IPS-18a (cell line): ENCODE data around the gene GAS7.

Experiments
- H3K27ac ChIP-seq: one replicate; pipeline ENCODE4 v1.5.1; 2013; ENCODE audit warnings: low read length
- H3K27me3 ChIP-seq: one replicate; pipeline ENCODE4 v1.6.1; 2013; ENCODE audit warnings: mild to moderate bottlenecking, low read length; ENCODE audit not compliant: control insufficient read depth, insufficient read depth
- H3K36me3 ChIP-seq: one replicate; pipeline ENCODE4 v1.6.1; 2013; ENCODE audit warnings: low read depth, low read length; ENCODE audit not compliant: control insufficient read depth
- H3K4me1 ChIP-seq: one replicate; pipeline ENCODE4 v1.6.1; 2013; ENCODE audit warnings: low read depth, low read length; ENCODE audit not compliant: control insufficient read depth
- H3K4me3 ChIP-seq: one replicate; pipeline ENCODE4 v1.5.1; 2013; ENCODE audit warnings: low read length
- H3K9ac ChIP-seq: one replicate; pipeline ENCODE4 v1.6.1; 2013; ENCODE audit warnings: mild to moderate bottlenecking, low read length, moderate library complexity
- H3K9me3 ChIP-seq: one replicate; pipeline ENCODE4 v1.6.1; 2013; ENCODE audit warnings: low read depth, low read length; ENCODE audit not compliant: control insufficient read depth

GAS7 gene

GRCh38 chr17:9948928-9949327 lies 249.5 kb downstream of the GAS7 start:
- H3K27me3 ChIP-seq: no peaks in the 10 kb centered on the region
- no peak overlapping the region for H3K27ac ChIP-seq
- H3K4me1 ChIP-seq: no peaks in the 10 kb centered on the region
- H3K36me3 ChIP-seq: no peaks in the 10 kb centered on the region
- no peak overlapping the region for H3K9ac ChIP-seq
- no peak overlapping the region for H3K4me3 ChIP-seq
- no peaks in the 10 kb centered on the region for H3K9me3 ChIP-seq

- Histone ChIP-seq H3K36me3 (no peaks in the 10 kb centered on the region), H3K27me3 (no peaks in the 10 kb centered on the region), H3K9me3 (no peaks in the 10 kb centered on the region), H3K27ac (no peak overlapping the region), H3K4me1 (no peaks in the 10 kb centered on the region), H3K4me3 (no peak overlapping the region), H3K9ac (no peak overlapping the region)
Measured at GRCh38 chr17:9944704-9945103, 253.7 kb downstream of the GAS7 start.

- Histone ChIP-seq H3K27me3 (no peaks in the 10 kb centered on the region), H3K9ac (no peak overlapping the region), H3K9me3 (no peaks in the 10 kb centered on the region), H3K27ac (no peak overlapping the region), H3K36me3 (no peaks in the 10 kb centered on the region), H3K4me1 (no peaks in the 10 kb centered on the region), H3K4me3 (no peak overlapping the region)
Measured at GRCh38 chr17:9943343-9943742, 255.1 kb downstream of the GAS7 start.

GRCh38 chr17:9942885-9943284 lies 255.5 kb downstream of the GAS7 start:
- Histone ChIP-seq H3K9me3 (no peaks in the 10 kb centered on the region), H3K27me3 (no peaks in the 10 kb centered on the region), H3K4me3 (no peak overlapping the region), H3K9ac (no peak overlapping the region), H3K27ac (no peak overlapping the region), H3K4me1 (no peaks in the 10 kb centered on the region), H3K36me3 (no peaks in the 10 kb centered on the region)

- Histone ChIP-seq H3K4me3 (no peak overlapping the region), H3K27me3 (no peaks in the 10 kb centered on the region), H3K4me1 (no peaks in the 10 kb centered on the region), H3K27ac (no peak overlapping the region), H3K9me3 (no peaks in the 10 kb centered on the region), H3K36me3 (no peaks in the 10 kb centered on the region), H3K9ac (no peak overlapping the region)
Measured at GRCh38 chr17:9941305-9941704, 257.1 kb downstream of the GAS7 start.

GRCh38 chr17:9940841-9941240 lies 257.6 kb downstream of the GAS7 start:
- Histone ChIP-seq H3K4me3 (no peak overlapping the region), H3K9me3 (no peaks in the 10 kb centered on the region), H3K36me3 (no peaks in the 10 kb centered on the region), H3K4me1 (no peaks in the 10 kb centered on the region), H3K27ac (no peak overlapping the region), H3K9ac (no peak overlapping the region), H3K27me3 (no peaks in the 10 kb centered on the region)

GRCh38 chr17:9938764-9939163 lies 259.6 kb downstream of the GAS7 start:
- Histone ChIP-seq H3K4me3 (no peak overlapping the region), H3K9me3 (no peaks in the 10 kb centered on the region), H3K36me3 (no peaks in the 10 kb centered on the region), H3K9ac (no peak overlapping the region), H3K27me3 (no peaks in the 10 kb centered on the region), H3K27ac (no peak overlapping the region), H3K4me1 (no peaks in the 10 kb centered on the region)

GRCh38 chr17:9937901-9938300 lies 260.5 kb downstream of the GAS7 start:
- no peak overlapping the region for H3K9ac ChIP-seq
- no peaks in the 10 kb centered on the region for H3K27me3 ChIP-seq
- H3K36me3 ChIP-seq: no peaks in the 10 kb centered on the region
- H3K4me3 ChIP-seq: no peak overlapping the region
- H3K9me3 ChIP-seq: no peaks in the 10 kb centered on the region
- H3K27ac ChIP-seq: no peak overlapping the region
- H3K4me1 ChIP-seq: no peaks in the 10 kb centered on the region

- Histone ChIP-seq H3K4me1 (no peaks in the 10 kb centered on the region), H3K9ac (no peak overlapping the region), H3K27ac (no peak overlapping the region), H3K4me3 (no peak overlapping the region), H3K9me3 (no peaks in the 10 kb centered on the region), H3K36me3 (no peaks in the 10 kb centered on the region), H3K27me3 (no peaks in the 10 kb centered on the region)
Measured at GRCh38 chr17:9937241-9937761, 261.1 kb downstream of the GAS7 start.

- Histone ChIP-seq H3K4me1 (no peaks in the 10 kb centered on the region), H3K9me3 (no peaks in the 10 kb centered on the region), H3K4me3 (no peak overlapping the region), H3K27ac (no peak overlapping the region), H3K36me3 (no peaks in the 10 kb centered on the region), H3K9ac (no peak overlapping the region), H3K27me3 (no peaks in the 10 kb centered on the region)
Measured at GRCh38 chr17:9936095-9936494, 262.3 kb downstream of the GAS7 start.

- no peak overlapping the region for H3K27ac ChIP-seq
- no peaks in the 10 kb centered on the region for H3K36me3 ChIP-seq
- H3K9ac ChIP-seq: no peak overlapping the region
- H3K27me3 ChIP-seq: no peaks in the 10 kb centered on the region
- H3K4me1 ChIP-seq: no peaks in the 10 kb centered on the region
- no peak overlapping the region for H3K4me3 ChIP-seq
- H3K9me3 ChIP-seq: no peaks in the 10 kb centered on the region
Measured at GRCh38 chr17:9935408-9935807, 263.0 kb downstream of the GAS7 start.

GRCh38 chr17:9934331-9934730 lies 264.1 kb downstream of the GAS7 start:
- H3K27me3 ChIP-seq: no peaks in the 10 kb centered on the region

More at GRCh38 chr17:9934331-9934730, 264.1 kb downstream of the GAS7 start:
- no peaks in the 10 kb centered on the region for H3K36me3 ChIP-seq
- no peak overlapping the region for H3K9ac ChIP-seq
- H3K27ac ChIP-seq: no peak overlapping the region
- no peaks in the 10 kb centered on the region for H3K9me3 ChIP-seq
- no peak overlapping the region for H3K4me3 ChIP-seq
- H3K4me1 ChIP-seq: no peaks in the 10 kb centered on the region
